Tongue (tissue), 2 donors: ENCODE measurements around the gene TNFRSF18. TPM values are rescaled to one million over a fixed set of nuclear protein-coding genes. Genes with fewer than 3 reads are reported as not detected.

Source experiments
- DNase-seq: peaks from one replicate; pipeline ENCODE4 v3.0.0-alpha.2; 2015
- total RNA-seq: library from RNA; depleted of rRNA; stranded (reverse); fragments of >200 nt; gene quantifications from one replicate; pipeline ENCODE4 v1.2.3, GENCODE V29; 2014

TNFRSF18 gene
- total RNA-seq, 1 donor from 2014 or later = 3.0 TPM

DNA sequence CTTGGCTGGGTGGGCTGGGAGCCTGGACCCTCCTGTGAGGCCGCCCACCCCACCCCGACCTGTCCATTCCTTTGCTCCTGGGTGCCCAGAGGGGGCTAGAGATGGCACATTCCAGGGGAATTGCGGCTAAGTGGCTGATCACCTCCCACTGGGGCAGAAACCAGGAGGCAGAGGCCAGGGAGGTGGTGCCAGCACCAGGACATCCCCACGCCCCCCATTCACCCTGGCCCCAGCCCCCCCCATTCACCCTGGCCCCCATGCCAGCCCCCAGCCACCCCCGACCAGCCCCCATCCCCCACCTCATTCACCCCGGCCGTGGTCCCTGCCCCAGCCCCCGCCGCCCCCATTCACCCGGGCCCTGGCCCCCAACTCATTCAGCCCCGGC lies 33.9 kb upstream of the TNFRSF18 start:
- no peak for DNase-seq

DNA sequence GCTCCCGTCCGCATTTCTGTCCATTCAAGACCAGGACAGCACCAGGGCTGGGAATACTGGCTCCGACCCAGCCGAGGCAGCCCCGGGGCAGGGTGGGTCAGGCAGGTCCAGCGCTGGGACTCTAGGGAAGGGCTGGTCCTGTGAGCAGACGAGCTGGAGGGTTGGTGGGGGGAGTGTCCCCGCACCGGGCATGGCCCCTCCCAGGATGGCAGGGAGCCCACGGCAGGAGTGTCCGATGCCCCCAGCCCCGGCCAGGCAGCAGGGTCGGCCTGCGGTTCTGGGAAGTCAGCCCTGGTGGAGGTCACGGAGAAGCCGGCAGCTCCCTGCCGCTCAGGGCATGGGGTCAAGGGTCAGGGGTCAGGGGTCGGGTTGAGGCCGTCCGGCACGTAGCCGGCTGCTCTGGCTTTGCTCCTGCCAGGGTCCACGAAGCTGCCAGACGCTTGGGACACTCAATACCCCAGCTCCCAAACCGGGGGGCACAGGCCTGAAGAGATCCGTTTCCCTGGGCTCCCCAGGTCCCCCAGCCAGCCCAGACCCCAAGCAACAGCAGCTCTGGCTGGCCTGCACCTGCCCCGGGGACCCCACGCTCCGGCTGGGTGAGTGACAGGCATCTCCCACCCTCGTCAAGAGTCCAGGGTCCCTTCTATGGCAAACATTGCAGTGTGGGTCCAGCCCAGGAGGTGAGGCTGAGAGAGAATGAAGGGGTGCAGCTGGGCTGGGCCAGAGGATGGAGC lies 33.4 kb upstream of the TNFRSF18 start:
- no peak for DNase-seq

DNA sequence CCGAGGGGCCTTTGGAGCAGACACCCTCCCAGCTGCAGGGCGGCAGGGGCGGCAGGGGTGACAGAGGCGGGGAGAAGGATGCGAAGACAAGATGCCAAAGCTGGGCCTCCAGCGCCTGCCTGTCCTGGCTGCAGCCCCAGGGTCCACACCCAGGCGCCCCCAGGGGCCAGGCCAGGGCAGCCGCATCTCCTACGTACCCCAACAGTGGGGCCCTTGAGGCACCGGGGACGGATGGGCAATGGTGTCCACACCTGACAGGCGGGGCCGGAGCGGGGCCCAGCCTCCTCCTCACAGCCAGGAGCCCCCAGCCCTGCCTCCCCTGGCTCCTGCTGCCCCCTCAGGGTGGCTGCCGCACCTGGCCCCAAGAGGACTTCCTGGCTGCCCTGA lies 32.8 kb upstream of the TNFRSF18 start:
- DNase-seq = no peak

DNA sequence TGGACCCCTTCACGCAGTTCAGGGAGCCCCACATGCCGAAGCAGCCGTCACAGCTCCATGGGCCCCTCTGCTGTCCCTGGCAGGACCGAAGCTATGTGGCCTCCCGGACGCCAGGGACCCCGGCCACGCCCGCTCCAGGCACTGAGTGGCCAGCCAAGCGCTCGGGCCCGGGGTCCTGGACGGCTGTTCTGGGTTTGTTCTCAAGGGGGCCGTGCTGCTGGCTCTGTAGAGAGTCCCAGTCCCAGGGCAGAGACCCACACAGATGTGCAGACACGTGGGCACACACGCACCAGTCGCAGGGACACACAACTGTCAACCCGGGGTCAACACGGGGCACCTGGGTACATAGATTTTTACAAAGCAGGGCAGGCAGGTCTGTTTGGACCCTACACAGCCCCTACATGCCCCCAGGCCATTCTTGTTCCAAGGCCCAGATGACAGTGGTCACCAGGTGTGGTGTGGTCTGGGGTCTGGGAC lies 32.3 kb upstream of the TNFRSF18 start:
- no peak for DNase-seq

- DNase-seq = peak; percentile 19
Observed at GRCh38 chr1:1237874-1238701, 31.7 kb upstream of the TNFRSF18 start.

- no peak for DNase-seq
Observed at GRCh38 chr1:1236945-1237873, 30.8 kb upstream of the TNFRSF18 start.

GRCh38 chr1:1236176-1236763 lies 29.9 kb upstream of the TNFRSF18 start:
- peak; percentile 59 for DNase-seq

DNA sequence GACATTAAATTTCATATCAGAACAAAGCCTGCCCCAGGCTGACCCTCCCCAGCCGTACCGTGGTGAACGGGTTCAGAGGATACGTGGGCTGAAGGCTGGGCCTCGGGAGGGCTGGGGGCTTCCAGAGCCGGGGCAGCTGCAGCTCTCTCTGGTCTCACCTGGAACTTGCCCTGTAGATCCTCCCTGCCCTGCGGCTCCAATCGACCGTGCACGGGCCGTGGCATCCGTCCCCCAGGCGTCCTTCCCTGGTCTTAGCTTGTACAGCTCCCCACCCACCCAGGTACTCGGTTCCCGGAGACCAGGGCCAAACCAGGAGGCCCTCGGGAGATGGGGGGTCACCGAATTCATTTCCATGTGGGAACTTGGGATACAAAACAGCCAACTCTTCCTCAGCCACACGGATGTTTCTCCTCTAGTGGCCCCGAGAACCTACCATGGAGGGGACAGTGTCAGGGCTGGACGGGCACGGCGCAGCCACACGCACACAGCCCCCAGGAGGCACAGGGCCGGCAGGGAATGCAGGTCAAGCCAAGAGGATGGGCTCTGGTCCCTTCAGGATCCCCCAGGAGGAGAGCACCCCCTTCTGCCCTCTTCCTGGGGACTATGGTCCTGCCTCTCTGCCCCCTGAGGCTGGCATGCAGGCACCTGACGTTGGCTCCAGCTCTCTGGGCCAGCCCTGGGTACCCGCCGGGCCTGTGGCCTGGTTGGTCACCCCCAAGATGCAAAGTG lies 28.8 kb upstream of the TNFRSF18 start:
- DNase-seq = no peak

DNA sequence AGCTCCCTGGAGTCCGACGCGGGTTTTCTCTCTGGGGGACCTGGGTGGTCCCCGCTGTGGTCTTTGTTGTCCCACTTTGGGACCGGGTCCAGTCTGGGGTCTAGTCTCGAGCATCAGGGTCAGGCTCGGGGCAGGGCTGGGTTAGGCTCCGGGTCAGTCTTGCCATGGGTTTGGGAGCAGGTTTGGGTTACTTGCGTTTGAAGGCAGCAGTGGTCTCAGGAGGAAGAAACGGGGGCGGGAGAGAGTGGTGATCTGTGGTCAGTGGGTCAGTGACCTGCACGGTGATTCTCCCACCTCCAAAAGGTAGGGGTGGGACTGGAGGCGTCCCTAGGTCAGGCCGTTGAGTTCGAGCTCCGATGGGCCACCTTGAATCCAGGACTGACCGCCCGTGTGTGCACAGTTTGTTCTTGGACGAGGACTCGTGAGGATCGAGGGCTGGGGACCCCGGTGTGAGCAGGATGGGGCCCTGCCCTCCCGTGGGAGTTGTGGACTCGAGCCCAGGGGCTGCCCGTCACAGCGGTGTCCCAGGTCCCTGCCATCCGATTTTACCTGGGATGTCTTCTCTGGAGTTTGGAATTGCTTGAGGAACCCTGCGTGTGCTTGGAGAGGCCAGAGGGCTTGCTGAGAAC lies 27.9 kb upstream of the TNFRSF18 start:
- no peak for DNase-seq

DNA sequence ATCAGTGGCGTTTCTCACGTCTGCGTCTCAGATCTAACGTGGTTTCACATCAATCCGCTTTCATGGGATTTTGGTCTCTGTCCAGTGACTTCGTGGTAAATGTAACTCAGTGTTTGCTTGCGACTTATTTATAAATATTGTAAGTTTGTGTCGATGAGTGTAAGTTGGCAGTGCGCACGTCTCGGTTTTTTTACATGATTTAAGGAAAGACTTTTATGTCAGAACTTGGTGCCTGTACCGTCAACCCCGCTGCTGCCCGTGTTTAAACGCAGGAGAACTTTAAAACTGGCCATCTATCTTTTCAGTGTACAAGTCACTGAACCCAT lies 27.1 kb upstream of the TNFRSF18 start:
- no peak for DNase-seq

DNA sequence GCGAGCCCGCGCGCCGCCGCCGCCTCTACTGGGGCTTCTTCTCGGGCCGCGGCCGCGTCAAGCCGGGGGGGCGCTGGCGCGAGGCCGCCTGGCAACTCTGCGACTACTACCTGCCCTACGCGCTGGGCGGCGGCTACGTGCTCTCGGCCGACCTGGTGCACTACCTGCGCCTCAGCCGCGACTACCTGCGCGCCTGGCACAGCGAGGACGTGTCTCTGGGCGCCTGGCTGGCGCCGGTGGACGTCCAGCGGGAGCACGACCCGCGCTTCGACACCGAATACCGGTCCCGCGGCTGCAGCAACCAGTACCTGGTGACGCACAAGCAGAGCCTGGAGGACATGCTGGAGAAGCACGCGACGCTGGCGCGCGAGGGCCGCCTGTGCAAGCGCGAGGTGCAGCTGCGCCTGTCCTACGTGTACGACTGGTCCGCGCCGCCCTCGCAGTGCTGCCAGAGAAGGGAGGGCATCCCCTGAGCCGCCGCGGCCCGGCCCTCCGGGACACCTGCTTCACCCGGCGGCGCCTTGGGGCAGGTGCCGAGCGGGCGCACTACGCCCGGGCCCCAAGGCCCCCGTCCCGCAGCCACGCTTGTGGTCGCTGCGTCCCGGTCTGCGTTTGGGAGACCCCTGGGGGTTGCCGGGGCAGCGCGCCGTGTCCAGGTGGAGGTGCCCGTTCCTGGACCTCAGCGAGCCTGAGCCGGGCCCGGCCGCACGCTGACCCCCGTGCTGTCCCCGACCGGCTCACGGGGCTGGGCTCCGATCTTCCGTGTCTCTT lies 26.6 kb upstream of the TNFRSF18 start:
- DNase-seq = no peak

DNA sequence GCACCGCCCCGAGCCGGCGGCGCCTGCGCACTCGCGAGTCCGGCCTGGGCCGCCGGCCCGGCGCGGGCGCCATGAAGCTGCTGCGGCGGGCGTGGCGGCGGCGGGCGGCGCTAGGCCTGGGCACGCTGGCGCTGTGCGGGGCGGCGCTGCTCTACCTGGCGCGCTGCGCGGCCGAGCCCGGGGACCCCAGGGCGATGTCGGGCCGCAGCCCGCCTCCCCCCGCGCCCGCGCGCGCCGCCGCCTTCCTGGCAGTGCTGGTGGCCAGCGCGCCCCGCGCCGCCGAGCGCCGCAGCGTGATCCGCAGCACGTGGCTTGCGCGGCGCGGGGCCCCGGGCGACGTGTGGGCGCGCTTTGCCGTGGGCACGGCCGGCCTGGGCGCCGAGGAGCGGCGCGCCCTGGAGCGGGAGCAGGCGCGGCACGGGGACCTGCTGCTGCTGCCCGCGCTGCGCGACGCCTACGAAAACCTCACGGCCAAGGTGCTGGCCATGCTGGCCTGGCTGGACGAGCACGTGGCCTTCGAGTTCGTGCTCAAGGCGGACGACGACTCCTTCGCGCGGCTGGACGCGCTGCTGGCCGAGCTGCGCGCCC lies 25.9 kb upstream of the TNFRSF18 start, which contains the start of gene B3GALT6:
TSS of gene B3GALT6 (plus strand) at position 30 of the 588 bp plus-strand sequence. CDS start at position 72, 42 bp downstream.
- DNase-seq = no peak

GRCh38 chr1:1231400-1232207 lies 25.2 kb upstream of the TNFRSF18 start, which contains the start of gene SDF4:
TSS of gene SDF4 (minus strand) at chr1:1232001. CDS start at chr1:1228772, 3,229 bp downstream.
- peak; percentile 98 for DNase-seq

DNA sequence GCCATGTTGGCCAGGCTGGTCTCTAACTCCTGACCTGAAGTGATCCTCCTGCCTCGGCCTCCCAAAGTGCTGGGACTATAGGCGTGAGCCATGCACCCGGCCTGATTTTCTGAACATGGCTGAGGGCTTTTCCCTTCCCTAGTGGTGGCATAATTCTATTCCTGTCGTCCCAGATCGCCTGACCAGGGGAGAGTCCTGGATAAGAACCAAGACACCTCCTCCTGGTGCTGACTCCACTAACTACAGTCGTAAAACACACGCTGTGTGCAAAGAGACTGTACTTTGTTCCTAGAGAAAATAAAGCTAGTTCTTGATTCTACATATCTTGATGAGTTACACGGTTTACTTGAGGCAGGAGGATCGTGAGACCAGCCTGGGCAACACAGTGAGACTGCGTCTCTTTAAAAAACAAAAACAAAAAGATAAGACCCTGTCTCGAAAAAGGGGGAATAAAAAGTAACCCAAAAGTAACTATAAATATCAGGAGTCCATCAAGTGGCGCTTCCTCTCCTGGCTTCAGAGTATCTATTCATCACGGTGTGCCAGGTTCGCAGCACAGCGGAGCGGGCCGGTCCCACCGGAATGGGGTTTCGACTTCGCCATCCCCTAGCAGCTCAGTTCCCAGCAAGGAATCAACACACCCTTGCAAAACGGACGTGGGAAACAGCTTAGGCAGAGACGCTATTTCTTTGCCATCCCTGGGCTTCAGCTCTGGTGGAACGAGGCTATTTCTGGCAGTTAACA lies 24.4 kb upstream of the TNFRSF18 start:
- no peak for DNase-seq

- no peak for DNase-seq
Observed at GRCh38 chr1:1229770-1230169, 23.4 kb upstream of the TNFRSF18 start.

DNA sequence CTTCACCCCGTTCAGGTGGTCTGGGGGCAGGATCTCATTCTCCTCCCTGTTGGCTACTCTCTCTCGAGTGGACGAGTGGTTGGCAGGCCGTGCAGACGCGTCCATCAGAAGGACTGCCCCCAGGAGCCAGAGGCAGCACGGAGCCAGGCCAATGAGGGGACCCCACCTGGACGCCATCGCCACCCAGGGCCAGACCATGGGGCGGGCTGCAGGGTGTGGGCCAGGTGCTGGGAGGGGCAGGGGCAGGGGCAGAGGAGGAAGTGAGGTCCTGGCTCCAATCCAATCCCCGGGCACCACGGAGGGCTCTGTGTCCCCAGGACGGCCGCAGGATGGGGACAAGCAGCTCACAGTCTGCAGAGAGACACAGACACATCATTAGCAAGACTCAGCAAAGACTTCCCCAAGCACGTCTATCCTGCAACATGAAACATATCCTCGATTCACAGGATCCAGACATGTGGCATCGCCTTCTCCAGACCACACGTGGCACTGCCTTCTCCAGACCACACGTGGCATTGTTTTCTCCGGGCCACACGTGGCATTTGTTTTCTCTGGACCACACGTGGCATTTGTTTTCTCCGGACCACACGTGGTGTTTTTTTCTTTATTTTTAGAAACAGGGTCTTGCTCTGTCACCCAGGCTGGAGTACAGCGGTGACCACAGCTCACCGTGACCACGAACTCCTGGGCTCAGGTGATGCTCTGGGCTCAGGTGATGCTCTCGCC lies 22.4 kb upstream of the TNFRSF18 start:
- DNase-seq = no peak

DNA sequence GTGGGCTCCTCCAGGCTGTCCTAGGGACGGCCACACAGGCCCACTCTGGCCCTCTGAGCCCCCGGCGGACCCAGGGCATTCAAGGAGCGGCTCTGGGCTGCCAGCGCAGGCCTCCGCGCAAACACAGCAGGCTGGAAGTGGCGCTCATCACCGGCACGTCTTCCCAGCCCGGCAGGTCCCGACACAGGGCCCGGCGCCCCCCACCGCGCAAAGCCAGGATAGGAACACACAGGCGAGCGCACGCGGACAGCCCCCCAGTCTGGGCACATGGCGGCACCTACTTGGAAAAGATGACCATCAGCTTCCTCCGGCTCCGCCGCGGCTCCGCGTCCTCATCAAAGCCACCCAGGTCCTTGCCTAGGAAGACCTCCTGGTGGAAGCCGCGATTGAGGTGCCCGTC lies 21.8 kb upstream of the TNFRSF18 start:
- no peak for DNase-seq
